Astrocyte of the spinal cord (primary cell): ENCODE measurements around the gene KIAA1549.
"Not testable (repeated sequence)": the region's sequence is repeated elsewhere in the genome, so short reads cannot be mapped to it uniquely, and the experiment has no call there.

ENCODE experiments used
- DNase-seq: peaks from one replicate; pipeline ENCODE4 v3.0.0; 2011; ENCODE audit warnings: low read depth, low spot score
- H3K4me3 ChIP-seq: 2 replicates; pipeline ENCODE4 v1.5.1; 2011; ENCODE audit warnings: low read depth, mild to moderate bottlenecking, low read length, moderate library complexity
- in situ Hi-C: cut with HindIII; loops from 2 replicates; pipeline ENCODE4 v1.10.0; 2017; ENCODE audit warnings: low sequenced_read_pairs
- TF ChIP-seq, protein P1 (sequence below): IDR thresholded peaks from 2 replicates; pipeline ENCODE4 v1.5.1; 2012; ENCODE audit warnings: low read depth, mild to moderate bottlenecking, low read length, inconsistent platforms

Gene KIAA1549

DNA sequence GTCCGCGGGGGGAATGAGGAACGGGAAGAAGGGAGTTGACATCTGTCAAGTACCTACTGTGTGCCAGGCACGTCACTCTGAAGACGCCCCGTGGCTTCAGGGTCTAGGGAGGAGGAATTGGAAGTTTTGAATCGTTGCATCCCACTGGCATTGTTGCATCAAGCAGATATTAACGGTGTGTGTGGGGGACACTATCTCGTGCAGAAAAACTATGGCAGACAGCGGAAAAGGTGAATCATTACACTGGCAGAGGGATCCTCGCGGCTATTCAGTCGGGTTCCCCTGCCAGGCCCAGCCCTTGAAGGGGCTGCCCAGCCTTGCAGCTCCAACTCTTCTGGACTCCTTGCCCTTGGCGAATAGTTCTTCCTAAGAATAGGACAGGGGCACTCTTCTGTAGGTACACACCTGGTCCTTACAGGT lies 1.0 kb upstream of the KIAA1549 start:
- in situ Hi-C loops: no loop called here
- TF ChIP-seq, protein P1, sequence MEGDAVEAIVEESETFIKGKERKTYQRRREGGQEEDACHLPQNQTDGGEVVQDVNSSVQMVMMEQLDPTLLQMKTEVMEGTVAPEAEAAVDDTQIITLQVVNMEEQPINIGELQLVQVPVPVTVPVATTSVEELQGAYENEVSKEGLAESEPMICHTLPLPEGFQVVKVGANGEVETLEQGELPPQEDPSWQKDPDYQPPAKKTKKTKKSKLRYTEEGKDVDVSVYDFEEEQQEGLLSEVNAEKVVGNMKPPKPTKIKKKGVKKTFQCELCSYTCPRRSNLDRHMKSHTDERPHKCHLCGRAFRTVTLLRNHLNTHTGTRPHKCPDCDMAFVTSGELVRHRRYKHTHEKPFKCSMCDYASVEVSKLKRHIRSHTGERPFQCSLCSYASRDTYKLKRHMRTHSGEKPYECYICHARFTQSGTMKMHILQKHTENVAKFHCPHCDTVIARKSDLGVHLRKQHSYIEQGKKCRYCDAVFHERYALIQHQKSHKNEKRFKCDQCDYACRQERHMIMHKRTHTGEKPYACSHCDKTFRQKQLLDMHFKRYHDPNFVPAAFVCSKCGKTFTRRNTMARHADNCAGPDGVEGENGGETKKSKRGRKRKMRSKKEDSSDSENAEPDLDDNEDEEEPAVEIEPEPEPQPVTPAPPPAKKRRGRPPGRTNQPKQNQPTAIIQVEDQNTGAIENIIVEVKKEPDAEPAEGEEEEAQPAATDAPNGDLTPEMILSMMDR: no peak
- H3K4me3 ChIP-seq: peak overlapping the region; percentile 46
- no peak for DNase-seq

DNA sequence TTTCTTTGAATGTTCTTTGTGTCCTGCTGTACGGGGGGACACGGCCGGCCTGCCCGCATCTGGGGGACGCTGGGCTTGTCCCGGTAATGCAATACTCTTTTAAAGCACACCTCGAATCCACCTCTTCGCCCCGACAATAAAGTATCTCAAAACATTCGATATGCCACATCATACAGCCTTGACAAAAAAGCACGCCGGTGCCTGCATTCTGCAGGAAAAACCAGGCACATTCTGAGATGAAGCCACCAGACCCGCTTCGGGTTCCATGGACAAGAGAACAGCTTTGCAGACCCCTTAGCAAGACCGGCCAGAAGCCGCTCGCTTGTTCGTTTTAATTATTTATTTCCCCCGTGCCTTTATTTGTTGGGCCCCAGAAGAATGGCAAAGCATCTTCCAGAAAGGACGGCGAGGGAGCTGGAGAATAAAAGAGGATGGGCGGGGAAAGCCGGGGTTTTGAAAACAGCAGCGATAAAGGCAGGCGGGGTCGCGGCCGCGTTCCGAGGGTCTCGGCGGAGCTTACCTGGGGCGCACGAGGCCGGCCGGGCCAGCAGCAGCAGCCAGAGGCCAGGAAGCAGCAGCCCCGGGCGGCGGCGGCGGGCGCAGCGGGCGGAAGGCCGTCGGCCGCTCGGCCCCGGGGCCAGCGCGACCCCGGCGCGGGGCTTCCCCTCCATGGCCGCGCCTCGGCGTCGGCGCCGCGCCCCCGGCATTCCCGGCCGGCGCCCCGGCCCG lies 462 bp downstream of the KIAA1549 start:
- DNase-seq: peak; percentile 10
- peak overlapping the region; percentile 65 for H3K4me3 ChIP-seq
- in situ Hi-C loops: no loop called here
- TF ChIP-seq, protein P1: no peak

DNA sequence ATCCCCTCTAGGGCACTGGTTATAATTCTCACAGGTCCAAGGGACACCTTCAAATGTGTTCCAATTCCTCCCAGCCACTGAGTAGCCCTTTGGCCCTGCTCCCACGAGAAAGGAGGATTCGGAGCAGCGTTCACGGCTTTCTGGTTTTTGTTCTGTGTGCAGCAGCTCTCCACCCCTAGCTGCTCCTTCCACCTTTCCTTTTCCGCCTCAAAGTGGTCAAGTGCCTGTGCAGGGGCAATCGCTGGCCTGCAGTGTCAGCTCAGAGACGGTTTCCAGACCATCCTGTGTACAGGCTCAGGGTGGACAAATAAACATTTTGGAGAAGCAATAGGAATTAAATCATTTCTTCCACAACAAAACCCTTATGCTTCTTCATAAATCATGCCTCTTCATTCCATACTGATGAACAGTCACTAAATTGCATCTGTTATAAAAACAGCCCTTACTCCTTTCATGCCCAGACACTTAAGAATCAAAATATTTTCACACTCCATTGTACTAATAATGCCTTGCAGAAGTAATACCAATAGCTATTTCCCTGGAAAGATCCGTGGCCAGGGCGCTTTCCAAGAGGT lies 1.1 kb downstream of the KIAA1549 start:
- peak; percentile 17 for DNase-seq
- in situ Hi-C loops: no loop called here
- H3K4me3 ChIP-seq: peak overlapping the region; percentile 65
- TF ChIP-seq, protein P1: no peak

DNA sequence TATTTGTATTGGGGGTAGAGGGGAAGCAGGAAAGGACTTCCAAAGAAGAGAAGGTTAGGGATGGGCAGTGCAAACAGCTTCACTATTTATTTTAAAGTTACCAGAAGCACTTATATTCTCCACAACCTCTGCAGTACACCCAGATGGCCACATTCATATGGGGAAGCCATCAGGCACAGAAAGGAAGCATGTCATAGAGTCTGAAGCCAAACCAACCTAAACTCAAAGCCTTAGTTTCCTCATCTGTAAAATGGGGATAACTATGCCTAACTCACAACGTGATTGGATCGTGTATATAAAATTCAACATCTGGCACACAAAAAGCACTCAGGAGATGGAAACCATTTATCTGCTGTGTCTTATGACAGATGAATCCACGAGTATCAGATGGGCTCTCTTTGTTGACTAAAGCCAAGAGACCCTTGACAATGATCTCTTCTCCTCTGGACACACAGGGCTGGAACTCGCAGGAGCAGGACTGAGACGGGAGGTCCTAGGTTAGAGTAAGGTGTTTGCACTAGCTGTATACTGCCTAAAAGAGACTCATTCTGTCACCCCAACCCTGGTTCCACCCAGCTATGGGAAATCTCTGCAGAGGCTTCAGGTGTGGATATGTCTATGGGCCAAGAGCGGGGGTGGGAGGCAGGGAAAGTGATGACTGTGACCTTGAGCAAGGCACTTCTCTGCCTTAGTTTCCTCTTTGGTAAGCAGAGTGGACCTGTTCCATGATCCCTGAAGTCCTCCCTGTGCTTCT lies 1.8 kb downstream of the KIAA1549 start:
- in situ Hi-C loops: no loop called here
- DNase-seq: no peak
- H3K4me3 ChIP-seq: no peak overlapping the region
- TF ChIP-seq, protein P1: no peak

DNA sequence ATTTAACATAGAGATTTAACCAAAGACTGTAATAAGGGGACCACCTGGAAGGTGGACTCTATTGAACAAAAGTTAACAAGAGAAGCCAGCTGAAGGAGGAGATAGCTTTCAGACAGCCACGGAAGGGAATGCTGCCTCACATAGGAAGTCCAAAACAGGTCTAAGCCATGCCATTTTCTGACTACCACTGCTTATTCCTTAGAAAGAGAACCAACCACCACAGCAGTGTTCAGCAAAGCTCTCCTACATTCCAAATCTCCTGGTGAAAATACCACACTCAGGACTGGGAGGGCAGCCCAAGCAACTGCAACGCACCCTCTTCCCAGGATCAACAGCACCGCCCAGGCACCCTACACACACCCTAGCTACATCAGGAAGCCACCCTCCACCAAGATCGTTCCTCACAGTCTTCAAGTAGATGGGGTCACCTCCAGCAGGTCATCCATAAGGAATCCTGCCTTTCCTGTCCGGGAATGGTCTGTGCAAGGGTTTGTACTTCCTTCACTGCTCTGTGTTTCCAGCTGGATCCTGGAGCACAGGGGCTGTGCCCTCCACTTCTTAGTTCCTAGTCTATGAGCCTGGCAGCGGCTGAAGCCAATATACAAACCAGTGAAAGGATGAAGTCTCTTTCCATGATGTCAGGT lies 2.5 kb downstream of the KIAA1549 start:
- TF ChIP-seq, protein P1: no peak
- no peak for DNase-seq
- no peak overlapping the region for H3K4me3 ChIP-seq
- in situ Hi-C loops: no loop called here

DNA sequence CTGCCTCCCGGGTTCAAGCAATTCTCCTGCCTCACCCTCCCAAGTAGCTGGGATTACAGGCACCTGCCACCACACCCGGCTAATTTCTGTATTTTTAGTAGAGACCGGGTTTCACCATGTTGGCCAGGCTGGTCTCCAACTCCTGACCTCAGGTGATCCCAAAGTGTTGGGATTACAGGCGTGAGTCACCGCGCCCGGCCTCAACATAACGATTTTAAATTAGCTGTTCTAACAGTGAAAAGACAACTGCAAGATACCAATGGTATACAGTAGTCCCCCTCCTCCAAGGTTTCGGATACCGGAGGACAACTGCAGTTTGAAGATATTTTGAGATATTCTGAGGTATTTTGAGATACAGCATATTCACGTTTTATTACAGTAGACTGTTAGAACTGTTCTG lies 5.0 kb downstream of the KIAA1549 start:
- in situ Hi-C loops, DNase-seq, H3K4me3 ChIP-seq: not testable (repeated sequence)
